DMS53 treated with DMSO at 0.1 percent for 48 hours (cell line): Measurements from ENCODE around the gene TTC33.

ENCODE experiments used
- DNase-seq: peaks from one replicate; lab custom pipeline; 2025; ENCODE audit not compliant: unreplicated experiment; lab: John Stamatoyannopoulos, UW

Gene TTC33

DNA sequence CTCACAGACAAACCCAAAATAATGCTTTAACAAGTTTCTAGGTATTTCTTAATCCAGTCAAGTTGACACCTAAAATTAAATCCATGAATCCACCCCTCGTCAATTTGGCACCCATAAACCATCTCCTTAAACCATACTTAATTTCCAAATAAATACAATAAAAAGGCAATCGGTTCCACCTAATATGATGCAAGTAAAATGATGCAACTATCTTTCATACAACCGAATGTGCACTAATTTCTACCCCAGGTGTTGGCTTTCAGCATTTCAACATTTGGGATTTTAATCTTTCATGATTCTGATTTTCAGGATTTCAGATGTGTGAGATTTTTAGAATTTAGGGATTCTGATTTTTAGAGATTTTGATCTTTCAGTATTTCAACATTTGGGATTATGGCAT lies 25.1 kb upstream of the TTC33 start:
- no peak for DNase-seq

DNA sequence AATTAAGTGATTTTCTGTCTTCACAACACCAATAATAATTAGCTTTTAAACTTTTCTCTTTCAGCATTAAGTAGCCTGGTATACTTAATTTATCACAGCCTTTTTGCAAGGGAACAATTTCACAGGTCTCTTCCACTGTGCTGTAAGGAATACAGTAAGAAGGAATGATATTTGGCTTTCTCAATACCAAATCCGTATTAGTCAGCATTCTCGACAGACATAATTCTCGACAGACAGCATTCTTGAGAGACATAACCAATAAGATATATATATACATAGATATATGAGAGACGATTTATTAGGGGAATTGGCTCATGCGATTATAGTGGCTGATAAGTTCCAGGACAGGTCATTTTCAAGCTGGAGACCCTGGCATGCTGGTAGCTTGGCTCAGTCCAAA lies 24.4 kb upstream of the TTC33 start:
- DNase-seq, result no peak

DNA sequence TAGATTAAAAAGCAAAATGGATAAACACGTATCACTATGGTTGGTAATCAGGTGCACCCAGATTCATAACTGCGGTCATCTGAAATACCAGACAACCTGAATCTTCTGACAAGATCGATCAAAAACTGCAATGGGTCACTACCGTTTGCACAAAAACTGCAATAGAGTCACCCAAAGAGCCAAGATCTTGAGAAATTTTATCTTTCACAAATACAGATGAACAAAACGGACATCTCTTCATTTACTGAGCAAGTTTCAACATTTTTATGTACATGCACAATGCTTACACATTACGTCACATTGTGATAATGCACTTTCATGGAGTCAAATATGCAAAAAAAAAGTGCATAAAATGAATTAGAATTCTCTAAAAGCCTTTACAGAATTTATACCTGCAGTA lies 23.8 kb upstream of the TTC33 start:
- no peak for DNase-seq

DNA sequence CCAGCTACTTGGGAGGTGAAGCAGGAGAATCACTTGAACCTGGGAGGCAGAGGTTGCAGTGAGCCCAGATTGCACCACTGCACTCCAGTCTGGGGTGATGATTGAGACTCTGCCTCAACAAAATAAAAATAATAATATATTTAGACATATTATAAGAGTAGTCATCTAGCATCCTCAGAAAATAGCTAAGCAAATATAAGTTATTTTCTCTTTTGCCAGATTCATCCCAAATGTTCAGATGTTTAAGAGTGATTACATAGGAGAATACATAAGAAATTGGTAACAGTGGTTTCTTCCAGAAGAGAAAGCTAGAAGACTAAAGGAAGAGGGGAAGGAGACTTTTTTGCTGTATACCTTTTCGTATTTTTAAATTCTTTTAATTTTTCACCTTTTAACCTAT lies 22.4 kb upstream of the TTC33 start:
- DNase-seq, result no peak

DNA sequence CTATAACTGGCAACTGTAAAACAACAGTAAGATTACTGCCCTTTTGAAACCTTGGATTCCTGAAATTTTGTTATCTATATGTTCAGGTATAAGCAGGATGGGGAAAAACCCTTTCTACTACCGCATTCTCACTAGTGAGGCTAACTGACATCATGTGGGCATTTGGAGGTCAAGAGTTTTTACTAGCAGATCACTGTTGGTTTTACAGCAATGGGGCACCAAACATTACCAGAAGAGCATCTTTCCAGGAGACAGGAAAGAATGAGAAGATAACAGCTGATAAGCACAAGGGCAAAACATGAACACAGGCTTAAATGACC lies 20.9 kb upstream of the TTC33 start:
- DNase-seq, result no peak

DNA sequence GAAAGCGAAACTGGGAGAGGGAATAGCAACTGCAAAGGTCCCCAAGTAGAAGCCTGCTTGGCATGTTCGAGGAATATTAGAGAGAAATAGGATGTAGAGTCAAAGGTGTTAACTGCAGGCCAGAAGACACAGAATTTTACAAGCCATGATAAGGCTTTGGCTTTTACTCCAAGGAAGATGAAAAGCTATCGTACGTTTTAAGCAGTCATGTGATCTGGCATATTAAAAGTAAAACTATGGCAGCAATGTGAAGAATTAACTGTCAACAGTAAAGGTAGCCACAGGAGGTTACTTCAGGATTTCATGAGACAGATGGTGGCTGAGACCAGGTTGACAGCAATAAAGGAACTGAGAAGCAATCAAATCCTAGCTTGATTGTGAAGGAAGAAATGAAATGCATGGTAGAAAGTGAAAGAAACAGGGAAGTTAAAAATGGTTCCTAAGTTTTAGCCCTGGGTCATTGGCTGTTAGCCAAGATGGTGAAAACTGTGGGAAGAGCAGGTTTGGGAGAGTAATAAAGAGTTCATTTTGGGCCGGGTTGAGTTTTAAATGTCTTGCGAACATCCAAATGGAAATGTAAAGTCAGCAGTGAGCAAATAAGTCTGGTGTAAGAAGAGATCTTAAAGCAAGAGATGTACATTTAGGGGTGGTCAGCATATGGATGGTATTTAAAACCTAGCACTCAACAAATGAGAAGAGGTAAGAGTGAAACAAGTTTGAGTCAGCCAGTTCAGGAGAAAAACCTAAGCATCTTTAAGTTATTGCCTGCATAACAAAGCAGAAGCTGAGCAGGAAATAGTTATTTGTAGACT lies 20.3 kb upstream of the TTC33 start:
- DNase-seq, result no peak

DNA sequence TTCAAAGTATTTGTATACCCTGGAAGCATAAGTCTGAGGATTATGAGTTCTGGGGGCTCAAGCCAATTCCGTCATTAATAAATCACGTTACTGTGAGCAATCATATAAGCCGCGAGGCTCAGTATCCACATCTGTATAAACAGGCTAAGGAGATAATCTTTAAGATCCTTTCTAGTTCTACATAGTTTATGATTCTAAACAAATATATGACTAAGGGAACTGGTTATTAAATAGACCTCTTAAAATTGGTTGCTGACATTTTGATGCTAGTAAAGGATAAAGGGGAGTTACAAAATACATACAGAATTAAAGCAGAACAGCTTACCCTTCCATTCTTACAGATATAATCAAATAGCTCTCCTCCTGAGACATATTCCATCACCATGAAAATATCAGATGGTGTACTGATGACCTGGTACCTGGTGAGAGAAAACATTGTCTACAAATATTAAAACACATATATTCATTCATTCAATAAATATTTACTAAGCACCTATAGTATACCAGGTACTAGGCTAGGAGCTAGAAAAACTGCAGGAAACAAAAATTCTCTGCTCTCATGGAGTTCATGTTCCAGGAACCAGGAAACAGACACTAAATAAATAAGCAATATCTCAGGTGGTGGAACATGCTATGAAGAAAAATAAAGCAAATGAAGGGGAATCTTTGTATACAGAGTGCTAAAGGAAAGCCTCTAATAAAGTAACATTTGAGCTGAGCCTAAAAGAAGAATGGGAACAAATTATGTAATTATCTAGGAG lies 19.5 kb upstream of the TTC33 start:
- peak; percentile 36 for DNase-seq

DNA sequence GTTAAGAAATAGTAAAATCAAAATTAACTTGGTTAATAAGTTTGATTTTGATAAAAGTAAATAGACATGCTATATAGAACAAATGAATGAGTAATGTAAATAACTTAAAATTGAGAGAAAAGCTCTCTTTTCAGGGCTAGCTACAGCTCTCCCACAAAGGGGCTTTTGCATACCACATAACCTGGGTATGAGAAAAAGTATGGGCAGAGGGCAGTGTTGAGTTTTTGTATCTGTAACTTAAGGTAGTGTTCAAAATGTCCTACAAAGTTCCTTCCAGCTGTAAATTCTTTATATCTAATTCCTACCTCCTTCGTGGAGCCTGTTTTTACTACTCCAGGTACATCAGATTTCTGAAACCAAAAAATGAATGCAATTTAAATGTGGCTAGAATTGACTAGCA lies 18.9 kb upstream of the TTC33 start:
- DNase-seq, result no peak

DNA sequence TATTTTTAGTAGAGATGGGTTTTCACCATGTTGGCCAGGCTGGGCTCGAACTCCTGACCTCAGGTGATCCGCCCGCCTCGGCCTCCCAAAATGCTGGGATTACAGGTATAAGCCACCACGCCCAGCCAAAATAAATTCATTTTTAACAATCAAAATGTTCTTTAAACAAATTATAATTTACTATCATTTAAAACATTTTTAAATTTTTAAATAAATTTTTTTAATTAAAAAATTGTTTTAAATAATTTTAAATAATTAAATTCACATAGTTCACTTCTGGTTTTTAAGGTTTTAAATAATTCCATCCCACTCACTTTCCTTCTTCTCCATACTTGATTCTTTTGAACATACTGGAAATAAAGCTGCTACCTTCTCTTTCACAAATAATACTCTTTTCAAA lies 15.0 kb upstream of the TTC33 start:
- DNase-seq, result no peak

DNA sequence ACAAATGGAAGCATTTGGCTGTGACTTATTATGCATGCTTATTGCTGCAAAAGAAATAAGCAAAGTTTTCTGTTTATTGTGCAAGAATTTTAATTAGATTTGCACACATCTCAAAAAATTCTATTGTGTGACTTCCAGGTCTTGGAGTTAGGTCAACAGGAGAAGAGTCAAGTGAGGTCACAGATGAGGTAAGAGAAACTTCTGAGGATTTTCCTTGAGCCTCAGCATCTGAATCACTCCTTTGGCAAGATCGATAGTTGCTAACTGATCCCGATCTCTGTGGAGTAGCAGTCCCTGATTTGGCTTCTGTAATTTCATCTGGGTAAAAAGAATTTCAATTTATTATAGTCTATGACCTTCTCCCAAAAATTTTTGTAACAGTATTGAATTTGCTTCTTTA lies 6.9 kb upstream of the TTC33 start:
- no peak for DNase-seq

DNA sequence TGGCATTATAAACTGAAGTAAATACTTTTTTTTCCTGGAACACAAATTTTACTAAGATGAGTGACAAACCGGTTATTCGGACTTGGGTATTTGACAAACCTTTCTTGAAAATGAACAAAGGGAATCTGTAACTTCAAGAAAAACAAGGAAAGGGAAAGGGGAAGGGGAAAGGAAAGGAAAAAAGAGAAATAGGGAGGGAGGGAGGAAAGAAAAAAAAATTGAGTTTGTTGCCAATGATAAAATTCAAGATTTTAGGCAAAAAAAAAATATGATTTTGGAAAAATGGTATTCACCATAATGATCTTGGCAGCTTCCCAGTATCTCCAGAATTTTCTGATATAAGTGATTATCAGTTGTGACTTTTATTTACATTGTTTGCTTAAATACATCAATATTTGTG lies 1.6 kb upstream of the TTC33 start:
- DNase-seq, result no peak

DNA sequence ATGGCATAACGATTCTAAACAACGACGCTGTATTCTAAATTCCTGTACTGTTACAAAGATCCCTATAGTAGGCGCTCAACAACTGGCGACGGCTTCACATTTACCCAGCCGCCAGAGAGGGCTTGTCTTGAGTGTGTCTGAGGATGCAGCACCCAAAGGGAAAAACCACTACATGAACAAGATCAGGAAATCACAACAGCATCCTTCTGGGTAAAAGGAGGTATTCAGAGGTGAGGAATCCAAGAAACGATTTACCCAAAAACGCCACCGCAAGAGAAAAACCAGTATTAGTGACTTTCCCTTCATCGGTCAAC lies 711 bp downstream of the TTC33 start:
- DNase-seq, result peak; percentile 58

DNA sequence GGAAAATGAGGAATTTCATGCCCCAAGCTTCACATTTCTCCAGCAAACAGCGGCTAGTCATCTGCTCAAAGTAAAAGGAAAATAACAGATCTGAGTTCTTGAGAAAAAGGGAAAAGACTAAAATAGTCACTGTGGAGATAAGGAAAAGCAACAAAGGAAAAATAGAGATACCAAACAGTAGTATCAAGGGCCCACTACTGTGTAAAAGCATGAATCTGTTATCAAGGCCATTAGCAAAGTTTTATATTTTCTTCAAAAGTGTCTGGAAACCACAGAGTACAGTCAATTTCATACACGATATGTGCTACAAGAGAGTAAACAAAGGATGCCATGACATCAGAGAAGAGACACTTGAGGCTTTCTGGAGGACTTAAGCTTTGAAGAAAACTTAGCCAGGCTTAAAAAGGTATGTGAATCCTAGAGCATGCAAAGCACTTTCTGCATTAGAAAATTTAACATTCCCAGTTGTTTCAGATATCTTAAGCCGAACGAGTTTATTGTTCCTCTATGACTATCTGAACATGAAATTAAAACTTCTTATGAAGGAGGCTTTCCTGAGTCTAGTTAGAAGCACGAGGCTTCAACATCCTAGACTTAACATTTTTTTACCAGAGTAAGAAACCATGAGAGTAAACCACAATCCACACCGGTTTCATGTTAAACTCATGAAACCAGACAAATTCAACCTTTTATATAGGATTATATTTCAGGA lies 1.2 kb downstream of the TTC33 start:
- DNase-seq, result peak; percentile 17

DNA sequence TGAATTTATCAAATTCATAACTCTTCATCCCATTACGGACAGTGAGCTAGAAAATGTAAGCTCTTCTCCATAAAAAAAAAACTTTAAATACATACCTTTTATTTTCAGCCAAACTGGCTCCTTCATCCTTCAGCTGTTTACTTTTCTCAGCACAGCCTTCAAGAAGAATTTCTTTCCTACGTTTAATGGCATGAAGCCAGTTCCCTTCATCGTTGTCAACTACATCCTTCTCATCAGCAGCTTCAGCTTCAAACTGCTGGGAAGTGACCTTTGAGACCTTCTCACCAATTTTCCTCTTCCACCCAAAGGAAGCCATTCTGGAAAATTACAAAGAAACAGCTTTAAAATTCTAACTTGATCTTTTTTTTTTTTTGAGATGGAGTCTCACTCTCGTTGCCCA lies 9.1 kb downstream of the TTC33 start:
- no peak for DNase-seq

DNA sequence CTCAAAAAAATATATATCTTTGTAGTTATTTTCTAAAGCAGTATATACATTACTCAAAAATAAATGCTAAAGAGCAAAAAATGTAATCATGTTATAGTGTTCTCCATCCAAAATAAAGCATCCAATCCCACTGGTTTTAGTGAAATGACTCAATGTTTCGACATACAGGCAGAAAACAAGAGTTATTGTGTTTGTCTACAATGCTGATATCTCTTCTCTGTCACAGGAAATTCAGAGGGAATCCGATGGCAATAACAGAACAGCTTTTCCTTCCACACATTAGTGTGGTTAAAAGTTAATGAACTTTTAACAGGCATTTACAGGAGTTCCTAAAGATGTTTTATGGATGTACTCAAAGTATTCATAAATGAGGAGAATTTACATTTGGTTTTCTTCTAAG lies 12.0 kb downstream of the TTC33 start:
- DNase-seq, result no peak

DNA sequence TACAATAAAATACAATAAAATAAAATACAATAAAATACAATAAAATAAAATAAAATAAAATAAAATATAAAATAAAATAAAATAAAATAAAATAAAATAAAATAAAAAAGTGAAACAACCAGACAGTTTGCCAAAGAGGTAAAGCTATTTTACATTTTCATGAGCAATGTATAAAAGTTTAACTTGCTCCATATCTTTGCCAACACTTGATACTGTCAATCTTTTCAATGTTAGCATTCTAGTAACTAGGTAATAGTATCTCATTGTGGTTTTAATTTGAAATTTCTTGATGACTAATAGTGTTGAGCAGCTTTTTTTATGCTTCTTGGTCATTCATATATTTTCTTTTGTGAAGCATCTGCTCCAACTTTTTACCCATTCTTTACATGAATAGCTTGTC lies 17.3 kb downstream of the TTC33 start:
- DNase-seq, result no peak

DNA sequence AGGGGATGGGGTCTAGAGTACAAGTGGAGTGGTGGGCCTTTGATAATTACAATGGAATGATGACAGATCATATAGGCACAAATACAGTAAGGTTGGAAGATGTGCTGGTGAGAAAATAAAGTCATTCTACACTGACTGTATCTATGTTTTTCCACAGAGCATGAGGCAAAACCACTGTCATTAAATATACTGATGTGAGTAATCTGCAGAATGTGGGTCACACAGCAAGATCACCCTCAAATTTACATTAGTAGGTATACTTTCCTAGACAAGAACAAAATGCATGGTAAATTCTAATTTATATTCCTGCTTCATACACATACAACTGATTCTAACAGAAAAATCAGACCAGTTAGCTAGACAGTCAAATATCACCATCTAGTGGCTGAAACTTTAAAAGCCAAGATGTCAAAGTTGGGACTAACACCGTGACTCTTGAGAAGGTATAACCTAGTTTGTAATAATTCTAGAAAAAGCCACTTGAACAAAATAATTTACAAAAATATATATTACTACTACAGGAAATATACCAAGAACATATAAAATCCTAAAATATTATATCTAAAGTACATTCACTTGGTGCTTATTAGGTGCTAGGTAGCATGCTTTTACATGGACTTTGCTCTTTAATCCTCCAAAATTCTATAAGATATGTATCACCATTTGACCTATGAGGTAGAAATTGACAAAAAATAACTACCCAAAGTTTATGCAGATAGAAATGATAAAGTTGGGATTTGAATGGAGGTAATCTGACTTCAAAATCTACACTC lies 19.5 kb downstream of the TTC33 start:
- peak; percentile 27 for DNase-seq

DNA sequence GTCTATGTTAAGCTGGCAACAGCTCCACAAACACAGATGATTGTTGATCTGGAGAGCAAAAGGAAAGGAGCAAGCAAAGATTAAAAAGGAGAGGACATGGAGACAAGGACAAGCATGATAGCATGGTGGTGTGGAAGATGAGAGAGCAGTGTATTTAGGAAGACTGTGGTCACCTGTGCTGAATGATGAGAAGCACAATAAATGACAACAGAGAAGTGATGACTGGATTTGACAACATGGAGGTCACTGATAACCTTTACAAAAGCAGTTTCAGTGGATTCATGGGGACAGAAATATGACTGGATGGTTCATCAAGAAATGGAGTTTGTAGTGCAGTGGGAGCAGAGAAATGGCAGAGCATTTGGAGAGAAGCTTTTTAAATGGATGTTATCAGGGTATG lies 20.2 kb downstream of the TTC33 start:
- DNase-seq, result no peak

DNA sequence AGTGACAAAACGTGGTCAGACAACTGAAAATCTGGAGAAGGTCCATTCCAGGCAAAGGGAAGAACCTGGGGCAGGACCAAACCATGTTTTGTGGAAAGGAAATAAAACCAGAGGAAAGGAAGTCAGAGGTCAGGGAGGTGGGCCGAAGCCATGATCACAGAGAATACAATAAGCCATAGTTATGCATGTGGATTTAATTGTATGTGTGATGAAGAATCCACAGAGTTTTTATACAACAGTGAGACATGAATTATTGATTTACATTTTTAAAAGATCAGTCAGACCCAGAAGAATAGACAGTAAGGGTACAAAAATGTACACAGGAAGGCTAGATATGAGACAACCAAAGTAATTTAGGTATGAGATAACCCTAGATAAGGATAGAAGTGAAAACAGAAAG lies 20.8 kb downstream of the TTC33 start:
- no peak for DNase-seq

DNA sequence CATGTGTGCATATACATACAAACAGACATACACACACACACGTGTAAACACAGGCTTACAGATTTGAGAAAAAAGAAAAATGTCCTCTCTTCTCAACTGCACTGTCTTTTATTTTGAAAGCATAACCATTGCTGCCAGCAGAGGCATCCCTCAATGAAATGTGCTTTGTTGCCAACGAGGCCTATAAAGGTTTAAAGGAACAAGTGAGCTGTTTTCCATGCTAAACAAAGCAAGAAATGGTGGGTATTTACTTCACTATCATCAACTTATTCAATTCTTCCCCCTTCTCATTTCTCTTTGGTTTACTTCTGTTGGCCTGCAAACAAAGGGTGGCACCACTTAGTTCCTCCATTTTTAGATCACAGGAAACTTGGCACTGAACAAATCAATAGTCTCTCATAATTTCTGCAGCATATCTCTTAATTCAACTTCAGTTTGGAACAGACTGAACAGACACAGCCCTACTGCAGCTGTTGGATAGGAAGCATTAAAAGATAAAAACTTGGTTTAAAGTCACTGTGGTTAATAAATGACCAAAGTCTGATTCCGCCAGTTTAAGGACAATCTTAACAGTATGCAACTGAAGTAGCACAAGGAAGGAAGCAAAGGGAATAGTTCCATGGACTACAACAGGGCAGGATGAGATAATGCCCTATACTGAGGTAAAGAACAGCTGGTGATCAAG lies 21.7 kb downstream of the TTC33 start:
- no peak for DNase-seq

DNA sequence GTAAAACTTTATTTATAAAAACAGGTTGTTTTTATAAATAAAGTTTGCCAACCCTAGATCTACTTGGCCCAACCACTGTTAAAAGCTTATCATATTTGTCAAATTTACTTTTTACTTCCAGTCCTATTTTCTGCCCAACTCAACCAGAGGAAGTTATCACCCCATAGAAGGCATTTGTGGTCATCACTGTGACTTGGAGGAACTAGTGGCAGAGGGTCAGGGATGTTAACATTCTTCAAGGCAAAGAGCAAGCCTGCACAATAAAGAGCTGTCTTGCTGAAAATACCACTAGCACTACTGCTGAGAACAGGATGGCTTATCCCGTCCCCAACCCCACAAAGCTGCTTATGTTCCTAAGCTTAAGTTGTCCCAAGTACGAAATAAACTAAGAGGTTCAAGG lies 22.3 kb downstream of the TTC33 start:
- no peak for DNase-seq
